GM18502 (cell line): ENCODE results near the gene CAVIN3.
"Not testable (repeated sequence)": the region's sequence is repeated elsewhere in the genome, so short reads cannot be mapped to it uniquely, and the experiment has no call there.

Experiments used
- ATAC-seq: cut with Tn5 transposase; IDR thresholded peaks from one replicate; pipeline ENCODE4 v1.9.1; 2021; ENCODE audit warnings: mild to moderate bottlenecking; ENCODE audit not compliant: unreplicated experiment, poor library complexity

CAVIN3 gene

DNA sequence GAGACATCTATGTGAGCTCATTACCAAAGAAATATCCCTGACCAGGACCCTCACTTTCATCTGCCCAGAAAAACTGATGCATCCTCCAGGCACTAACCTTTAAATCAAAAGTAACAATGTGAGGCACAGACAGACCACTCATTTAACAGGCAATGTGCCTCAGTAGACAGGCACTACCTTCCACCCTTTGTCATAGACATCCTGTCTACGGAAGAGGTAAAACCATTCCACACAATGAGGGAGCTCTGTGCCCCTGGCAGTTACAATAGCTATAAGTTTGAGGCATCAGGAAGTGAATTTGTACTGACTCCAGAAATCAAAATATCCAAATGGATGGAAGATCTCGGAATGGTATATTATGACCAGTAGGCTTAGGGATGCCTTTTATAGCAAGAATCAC lies 6.7 kb upstream of the CAVIN3 start:
- ATAC-seq = no peak

DNA sequence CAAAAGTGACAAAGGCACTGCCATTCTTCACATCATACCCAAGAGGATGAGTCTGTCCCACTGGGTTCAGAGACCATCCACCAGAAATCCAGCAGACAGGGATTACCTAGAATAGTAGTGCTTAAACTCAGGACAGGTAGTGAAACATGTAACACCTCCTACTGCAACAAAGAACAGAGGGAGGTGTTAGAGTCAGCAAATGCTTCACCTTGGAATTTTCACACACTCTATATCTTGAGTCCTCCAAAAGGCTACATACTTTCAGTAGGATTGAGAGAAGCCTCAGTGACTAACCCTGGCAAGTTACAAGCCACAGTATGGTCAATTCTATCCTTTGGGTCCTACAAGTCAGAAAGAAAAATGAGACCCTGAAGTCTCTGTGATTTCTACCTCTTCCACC lies 6.0 kb upstream of the CAVIN3 start:
- no peak for ATAC-seq

DNA sequence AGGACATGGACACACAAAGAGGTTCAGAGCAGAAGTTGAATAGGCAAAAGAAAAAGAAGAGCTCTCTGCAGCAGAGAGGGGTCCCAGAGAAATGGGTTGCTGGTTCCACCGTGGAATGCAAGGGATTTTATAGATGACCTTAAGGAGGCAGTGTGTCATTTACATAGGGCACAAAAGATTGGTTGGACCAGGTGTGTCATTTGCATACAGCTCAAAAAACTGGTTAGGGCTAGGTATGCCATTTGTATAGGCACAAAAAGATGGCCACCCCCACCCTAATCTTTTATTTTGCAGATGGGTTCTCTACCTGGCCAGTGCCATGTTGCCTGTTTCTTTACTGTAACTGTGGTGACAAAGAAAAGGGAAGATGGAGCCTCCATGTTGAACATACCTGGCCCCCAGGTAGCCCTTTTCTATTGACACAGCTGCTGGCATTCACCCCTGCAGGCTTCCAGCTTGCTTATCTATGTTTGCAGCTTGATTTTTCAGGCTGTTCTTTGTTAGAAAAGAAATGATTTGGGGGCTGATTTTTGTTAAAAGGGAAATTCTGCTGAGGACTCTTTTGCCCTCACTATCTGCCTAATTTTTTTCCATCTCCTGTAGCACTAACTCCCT lies 3.1 kb upstream of the CAVIN3 start:
- ATAC-seq = no peak

DNA sequence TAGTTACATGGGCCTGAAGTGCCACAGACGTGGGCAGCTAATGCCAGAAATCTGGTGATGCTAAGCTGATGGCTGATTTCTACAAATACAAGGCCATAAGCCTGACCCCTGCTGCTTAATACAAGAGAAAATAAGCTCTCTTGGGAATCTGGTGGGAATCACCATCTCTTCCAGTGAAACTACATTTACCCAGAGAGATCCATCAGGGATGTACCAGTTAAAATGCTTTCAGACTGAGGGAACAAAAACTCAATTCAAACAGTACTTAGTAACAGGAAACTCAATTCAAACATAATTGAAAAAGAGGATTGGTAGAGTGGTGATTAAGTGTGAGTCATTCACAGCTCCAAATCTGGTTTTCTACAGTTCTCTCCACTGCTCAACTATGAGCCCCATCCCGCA lies 1.7 kb upstream of the CAVIN3 start:
- ATAC-seq = no peak

DNA sequence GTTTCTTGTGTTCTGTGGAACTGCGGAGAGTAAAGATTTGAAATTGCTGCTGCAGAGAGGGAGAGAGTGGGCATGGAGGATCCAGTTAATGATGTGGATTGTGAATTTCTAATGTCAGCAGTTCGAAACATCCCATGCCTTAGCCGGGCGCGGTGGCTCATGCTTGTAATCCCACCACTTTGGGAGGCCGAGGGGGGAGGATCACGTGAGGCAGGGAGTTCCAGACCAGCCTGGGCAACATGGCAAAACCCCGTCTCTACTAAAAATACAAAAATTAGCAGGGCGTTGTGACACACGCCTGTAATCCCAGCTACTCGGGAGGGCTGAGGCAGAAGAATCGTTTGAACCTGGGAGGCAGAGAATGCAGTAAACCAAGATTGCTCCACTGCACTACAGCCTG lies 1.1 kb upstream of the CAVIN3 start:
- no peak for ATAC-seq

DNA sequence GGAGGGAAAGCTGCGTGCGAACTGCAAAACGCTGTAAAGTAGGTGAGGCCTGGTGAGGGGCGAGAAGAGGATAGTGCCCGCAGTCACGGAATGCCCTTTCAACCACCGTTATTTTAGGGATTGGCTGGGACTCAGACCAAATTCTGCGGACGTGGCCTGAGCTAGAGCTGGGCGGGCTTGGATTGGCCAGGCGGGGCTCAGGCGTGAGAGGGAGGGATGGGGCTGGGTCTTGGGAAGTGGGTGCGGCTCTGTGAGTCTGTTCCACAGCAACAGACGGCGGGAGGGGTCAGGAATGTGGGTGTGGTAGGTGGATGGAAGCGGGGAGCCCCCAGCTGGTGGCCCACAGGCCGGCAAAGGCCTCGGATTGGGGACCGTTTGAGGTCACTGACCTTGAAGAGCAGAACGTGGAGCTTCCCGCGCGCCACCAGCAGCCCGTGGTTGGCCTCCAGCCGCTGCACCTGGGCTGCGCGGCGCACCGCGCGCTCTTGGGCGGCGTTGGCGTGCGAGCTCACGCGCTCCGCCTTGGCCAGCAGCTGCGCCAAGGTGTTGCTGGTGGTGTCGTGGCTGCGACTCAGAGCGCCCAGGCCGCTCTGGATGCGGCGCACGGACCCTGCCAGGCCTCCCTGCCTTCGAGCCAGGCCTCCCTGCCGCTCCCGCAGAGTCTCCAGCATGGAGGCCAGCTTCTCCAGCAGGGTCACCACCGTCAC lies 444 bp downstream of the CAVIN3 start:
- peak; percentile 37 for ATAC-seq

DNA sequence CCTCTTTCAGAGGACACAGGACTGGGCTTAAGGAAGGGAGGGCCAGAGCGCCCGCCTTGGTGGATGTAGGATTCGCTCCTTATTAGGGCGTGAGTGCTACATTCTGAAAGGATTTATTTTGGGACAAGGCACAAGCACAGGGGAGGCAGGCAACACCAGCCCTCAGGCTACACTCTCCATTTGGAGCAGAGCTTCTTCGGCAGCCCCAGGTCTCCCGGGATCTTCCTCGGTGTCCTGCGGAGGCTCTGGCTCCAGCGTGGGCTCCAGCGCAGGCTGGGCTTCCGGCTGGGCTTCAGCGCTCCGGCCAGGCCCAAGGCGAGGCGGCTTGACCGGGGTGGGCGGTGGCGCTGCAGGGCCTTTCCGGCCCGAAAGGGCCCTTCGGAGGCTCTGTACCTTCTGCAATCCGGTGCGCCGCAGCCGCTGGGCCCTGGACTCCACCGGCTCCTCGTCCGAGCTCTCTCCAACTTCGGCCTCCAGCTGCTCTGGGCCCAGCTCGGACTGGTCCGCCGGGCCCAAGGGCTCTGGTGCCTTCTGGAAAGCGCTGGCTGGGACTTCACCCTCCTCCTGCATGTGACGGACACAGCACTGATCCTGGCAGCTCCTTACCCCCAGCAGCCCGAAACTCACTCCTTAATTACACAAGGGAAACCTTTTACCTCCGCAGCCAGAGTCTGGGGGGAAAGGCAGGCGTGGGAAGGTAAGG lies 1.1 kb downstream of the CAVIN3 start:
- ATAC-seq = no peak

DNA sequence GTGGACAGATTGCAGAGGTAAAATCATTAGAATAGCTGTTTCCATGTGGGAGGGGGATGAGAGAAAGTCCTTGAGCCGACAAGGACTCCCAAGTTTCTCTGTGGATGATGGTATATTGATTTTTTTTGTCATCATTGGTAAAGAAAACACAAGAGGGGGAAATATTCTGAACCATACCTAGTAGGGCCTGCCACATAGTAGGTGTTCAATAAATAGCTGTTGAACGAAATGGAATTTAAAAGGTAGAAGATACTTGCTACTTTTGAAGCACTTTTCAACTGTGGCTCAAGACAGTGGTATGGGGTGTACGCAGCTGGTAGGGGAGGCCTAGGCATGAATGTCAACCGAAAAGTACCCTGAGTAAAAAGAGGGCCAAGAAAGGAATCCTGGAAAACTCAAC lies 2.1 kb downstream of the CAVIN3 start:
- no peak for ATAC-seq

DNA sequence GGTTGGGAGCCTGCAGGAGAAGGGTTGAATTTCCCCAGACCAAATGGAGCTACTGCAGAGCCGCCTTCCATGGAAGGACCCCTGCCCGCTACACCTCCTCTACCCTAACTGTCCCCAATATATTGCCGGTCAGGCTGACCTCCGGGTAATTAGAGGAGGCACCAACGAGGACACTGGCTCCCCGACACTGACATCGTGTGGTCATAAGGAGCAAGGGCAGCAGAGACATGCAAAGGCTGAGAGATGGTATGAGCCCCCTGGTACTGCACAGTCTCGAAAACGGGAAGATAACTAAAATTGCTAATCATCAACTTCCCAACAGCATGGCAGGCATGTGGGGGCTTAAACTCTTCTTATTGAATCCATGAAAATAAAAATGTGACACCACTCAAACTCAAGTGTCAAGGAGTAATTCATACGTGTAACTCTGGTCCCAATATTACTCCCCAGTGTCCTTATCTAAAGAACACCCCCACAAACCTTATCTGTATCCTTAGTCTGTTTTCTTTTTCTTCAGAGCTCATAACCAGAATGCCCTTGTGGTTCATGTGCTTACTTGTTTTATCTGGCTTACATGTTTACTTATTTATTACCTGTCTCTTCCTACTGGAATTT lies 4.4 kb downstream of the CAVIN3 start:
- peak; percentile 67 for ATAC-seq

DNA sequence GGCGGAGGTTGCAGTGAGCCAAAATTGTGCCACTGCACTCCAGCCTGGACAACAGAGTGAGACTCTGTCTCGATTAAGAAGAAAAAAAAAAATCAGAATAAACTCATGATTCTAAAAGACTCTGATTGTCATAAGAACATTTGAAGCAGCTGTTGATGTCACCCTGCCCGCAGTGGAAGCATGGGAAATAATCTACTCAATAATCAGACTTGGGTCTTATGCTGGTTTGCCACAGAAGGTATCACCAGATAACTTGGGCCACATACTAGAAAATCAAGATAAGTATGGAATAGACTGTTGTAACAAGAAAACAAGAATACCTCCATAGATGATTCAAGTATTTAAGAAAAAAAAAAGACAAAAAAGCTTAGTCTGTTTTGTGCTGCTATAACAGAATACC lies 8.2 kb downstream of the CAVIN3 start:
- no peak for ATAC-seq

DNA sequence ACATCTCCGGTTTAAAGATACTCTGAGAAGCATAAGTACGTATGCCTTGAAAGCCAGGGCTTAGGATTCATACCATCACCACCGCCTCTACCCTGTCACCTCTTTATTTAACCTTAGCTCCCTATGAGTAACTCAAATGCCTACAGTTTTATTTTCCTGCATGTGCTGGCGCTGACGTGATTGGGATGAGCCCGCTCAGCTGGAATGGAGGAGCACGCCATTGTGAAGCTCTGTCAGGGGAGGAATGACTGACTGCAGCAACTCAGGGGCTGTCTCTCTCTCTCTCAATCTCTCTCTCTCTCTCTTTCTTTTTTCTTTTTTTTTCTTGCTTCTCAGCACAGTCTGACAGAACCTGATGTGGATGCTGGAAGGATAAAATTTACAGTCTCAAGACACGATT lies 12.4 kb downstream of the CAVIN3 start:
- no peak for ATAC-seq

DNA sequence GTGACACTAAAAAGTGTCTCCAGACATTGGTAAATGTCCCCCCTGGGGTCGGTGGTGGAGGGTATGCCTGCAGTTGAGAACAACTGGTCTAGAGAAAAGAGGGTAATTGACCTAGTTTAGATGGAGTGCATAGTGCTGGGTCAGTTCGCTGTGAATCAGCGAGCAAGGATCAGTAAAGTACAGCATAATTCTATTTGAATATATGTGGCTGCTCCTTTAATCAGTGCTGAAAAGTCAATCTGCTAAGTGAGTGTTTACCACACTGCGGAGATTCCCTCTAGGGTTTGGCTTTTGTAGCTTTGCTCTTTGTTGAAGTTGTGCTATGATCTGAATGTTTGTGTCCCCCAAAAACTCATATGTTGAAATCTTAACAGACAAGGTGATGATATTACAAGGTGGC lies 15.0 kb downstream of the CAVIN3 start:
- ATAC-seq = no peak

DNA sequence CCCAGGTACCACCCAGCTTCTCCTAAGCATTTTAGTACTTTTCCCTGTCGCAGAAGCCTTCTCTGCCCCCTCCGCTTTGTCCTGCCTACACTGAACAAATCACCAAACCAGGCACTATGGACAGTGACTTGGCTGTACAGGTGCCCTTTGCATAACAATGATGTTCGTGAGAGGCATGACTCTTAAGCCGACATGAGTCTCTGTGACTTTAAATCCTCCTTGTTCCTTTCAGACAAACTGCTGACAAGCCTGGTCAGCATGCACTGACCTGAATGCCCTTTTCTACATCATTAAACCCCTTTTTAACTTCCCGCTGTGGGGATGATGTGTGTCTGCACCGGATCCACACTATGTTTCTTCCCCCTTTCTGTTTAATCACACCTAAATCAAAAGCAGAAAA lies 16.6 kb downstream of the CAVIN3 start:
- ATAC-seq = no peak

DNA sequence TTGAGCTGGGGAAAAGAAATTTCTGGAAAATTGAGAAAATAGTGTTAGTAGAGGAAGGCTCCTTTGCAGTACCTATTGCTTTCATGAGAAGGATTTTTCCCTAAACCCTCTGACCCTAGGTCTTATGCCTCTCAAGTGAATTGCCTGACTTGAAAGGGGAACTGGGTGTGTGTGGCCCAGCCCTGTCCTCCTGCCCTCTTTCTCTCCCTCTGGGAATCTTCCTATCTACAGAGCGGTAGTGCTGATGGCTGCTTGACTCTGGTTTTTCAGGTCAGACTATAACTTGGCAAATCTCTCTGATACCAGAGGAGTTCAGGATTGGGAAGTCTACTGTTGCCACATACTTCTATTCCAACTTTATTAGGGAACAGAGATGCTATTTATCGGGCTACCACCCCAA lies 19.2 kb downstream of the CAVIN3 start:
- no peak for ATAC-seq

DNA sequence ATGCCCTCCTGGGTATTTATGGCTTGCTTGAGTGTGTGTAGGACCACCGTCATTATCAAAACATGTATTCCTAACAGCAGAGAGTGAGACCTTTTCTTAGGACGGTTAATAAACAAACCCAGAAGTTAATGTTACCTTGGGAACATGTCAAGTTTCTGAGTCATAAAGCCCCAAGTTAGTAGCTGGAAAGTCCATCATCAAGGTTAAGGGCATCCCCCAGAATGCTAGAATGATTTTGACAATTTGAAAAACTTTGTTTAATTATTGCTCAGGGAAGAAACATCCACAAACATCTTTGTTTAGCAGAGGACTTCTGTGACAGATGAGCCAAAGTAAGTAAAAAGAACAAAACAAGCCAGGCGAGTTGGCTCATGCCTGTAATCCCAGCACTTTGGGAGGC lies 20.0 kb downstream of the CAVIN3 start:
- no peak for ATAC-seq

DNA sequence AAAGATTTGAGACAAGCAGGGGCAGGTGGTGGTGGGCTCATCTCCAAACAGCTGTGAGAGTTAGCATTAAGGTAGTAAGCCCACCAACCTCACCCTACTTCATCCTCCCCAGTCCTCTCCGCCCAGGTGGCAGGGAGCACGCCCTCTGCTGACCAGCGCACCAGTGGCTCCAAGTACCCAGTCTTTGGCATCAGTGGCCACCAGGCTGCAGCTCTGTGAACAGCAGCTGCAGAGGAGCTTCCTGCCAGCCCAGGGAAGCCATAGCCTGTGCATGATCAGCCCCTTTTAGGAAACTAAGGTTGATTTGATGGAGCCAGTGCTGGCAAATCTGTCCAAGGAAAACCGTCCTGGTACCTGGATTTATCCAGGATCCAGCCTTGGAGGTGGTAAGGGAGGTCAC lies 21.7 kb downstream of the CAVIN3 start:
- no peak for ATAC-seq

DNA sequence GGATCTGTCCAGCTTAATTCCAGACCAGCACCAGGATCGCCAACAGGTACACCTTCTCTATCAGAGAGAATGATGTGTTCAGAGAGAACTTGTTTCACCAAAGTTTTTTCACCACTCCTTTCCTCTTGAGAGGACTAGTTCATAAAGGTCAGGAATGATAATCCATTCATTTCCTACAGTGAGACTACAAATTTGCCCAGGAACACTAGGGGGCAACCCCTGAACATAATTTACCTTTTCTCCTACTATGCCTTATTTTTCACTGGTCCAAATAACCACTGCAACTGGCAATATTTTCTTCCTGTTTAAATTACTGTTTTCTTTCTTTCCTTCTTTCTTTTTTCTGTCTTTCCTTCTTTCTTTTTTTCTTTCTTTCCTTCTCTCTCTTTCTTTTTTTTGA lies 22.5 kb downstream of the CAVIN3 start:
- no peak for ATAC-seq

DNA sequence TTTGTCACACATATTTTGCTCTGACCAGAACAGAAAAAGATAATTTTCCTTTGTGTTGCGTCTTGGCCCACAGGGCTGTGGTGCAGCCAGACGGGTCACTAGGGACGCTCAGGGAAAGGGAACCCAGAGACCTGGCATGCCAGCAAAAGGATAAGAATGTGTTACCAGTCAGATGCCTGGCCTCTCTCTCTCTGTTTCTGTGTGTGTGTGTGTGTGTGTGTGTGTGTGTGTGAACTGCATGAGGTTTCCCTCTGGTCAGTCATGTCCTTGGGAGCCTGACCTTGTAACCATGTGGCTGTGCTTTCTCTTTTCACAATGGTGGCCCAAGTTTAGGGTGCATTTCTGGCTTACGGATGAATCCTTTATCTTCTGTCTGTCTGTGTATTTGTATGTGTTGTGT lies 35.3 kb downstream of the CAVIN3 start:
- no peak for ATAC-seq

DNA sequence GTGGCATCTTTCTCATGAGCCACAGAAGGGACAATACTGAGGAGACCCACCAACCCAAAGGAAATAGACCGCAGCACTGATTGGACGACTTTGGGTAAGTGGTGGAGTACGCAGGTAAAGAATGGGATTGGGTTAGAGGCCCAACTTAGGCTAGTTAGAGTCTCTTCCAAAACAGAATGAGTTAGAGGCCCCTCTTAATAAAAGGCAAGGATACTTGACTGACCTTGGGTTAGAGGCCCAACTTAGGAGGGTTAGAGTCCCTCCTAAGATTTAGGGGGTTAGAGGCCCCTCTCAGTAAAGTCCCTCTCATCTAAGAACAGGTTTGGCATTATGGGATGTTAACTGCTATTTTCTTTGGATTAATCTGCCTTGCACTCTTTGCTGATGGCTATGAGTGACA lies 36.1 kb downstream of the CAVIN3 start:
- ATAC-seq = no peak

DNA sequence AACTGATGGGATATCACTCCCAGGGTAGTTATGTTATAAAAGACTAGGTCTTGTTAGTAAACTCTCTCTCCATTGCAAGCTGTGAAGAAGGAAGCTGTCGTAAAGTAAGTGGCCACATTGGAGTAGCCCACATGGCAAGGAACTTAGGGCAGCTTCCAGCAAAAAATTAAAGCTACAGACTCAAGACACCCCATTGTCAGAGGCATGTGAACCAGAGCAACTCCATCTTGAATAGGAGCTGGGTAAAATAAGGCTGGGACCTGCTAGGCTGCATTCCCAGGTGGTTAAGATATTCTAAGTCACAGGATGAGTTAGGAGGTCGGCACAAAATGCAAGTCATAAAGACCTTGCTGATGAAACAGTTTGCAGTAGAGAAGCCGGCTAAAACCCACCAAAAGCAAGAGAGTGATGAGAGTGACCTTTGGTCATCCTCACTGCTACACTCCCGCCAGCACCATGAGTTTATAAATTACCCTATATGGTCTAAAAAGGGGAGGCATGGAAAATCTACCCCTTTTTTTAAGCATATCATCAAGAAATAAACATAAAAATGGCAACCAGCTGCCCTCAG lies 36.8 kb downstream of the CAVIN3 start:
- ATAC-seq = no peak

DNA sequence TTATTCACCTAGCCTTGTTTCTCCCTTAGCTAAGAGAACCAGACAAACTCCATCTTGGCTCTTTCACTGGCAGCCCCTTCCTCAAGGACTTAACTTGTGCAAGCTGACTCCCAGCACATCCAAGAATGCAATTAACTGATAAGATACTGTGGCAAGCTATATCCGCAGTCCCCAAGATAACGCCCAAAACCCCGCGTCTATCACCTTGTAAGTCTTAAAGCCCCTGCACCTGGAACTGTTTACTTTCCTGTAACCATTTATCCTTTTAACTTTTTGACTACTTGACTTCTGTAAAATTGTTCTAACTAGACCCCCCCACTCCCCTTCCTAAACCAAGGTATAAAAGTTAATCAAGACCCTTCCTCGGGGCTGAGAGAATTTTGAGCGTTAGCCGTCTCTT lies 39.5 kb downstream of the CAVIN3 start:
- ATAC-seq = not testable (repeated sequence)
